ENCODE results near the gene DLG2.

Gene DLG2

DNA sequence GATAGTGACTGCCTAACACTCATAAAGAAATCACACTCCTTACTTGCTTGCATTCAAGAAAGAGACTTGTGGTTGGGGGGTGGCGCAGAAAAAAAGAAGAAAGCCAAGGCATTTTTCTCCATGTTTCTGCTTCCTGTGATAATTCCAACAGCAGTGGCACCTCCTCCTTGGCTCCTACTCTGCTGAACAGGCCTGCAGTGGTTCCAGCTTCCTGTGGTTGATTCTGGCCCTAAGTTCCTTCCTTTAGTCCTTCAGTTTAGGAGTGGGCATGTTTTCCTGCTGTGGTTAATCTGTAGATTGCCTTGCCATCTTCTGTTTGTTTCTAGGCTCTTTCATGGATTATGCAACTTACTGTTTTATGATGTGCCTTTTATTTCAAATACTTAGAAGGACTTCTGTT lies 940.4 kb downstream of the DLG2 start:
- H3K4me3 ChIP-seq (ENCODE audit: low read depth, low read length): no peak overlapping the region
- TF ChIP-seq CTCF (IDR thresholded peaks at IDR 0.05; ENCODE audit: low read depth, low read length): no peak
- peak; percentile 12 for DNase-seq (ENCODE audit: low read depth, low spot score)
- in situ Hi-C loops (cut with HindIII; ENCODE audit: low sequenced_read_pairs): no loop called here

- DNase-seq (ENCODE audit: low read depth, low spot score): no peak
- no peak for TF ChIP-seq CTCF (IDR thresholded peaks at IDR 0.05; ENCODE audit: low read depth, low read length)
- in situ Hi-C loops (cut with HindIII; ENCODE audit: low sequenced_read_pairs): no loop called here
- no peak overlapping the region for H3K4me3 ChIP-seq (ENCODE audit: low read depth, low read length)
These were observed 941.2 kb downstream of the DLG2 start for GRCh38 chr11:84685976-84686375.

- TF ChIP-seq CTCF (IDR thresholded peaks at IDR 0.05; ENCODE audit: low read depth, low read length): no peak
- no peak for DNase-seq (ENCODE audit: low read depth, low spot score)
- in situ Hi-C loops (cut with HindIII; ENCODE audit: low sequenced_read_pairs): no loop called here
- H3K4me3 ChIP-seq (ENCODE audit: low read depth, low read length): no peak overlapping the region
These were observed 942.0 kb downstream of the DLG2 start for GRCh38 chr11:84685149-84685548.

DNA sequence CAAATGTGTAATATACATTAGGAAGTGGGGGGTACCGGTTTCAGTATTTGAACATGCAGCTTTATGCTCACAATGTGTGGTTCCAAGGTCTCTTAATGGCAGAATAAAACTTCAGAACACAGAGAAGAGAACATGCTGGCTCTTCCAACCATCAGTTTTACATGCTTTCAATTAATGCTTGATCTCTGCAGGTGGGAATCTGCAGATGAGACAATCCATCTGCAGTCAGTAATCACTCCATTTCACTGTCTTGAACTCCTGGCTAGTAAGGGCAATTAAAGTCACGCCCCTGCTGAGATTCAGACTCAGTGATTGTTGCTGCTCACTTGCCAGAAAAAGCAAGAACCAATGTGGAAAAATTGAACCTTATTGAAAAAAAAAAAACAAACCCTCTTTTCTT lies 945.7 kb downstream of the DLG2 start:
- H3K4me3 ChIP-seq (ENCODE audit: low read depth, low read length): no peak overlapping the region
- no peak for TF ChIP-seq CTCF (IDR thresholded peaks at IDR 0.05; ENCODE audit: low read depth, low read length)
- in situ Hi-C loops (cut with HindIII; ENCODE audit: low sequenced_read_pairs): no loop called here
- no peak for DNase-seq (ENCODE audit: low read depth, low spot score)

- no peak for DNase-seq (ENCODE audit: low read depth, low spot score)
- no peak for TF ChIP-seq CTCF (IDR thresholded peaks at IDR 0.05; ENCODE audit: low read depth, low read length)
- in situ Hi-C loops (cut with HindIII; ENCODE audit: low sequenced_read_pairs): no loop called here
- H3K4me3 ChIP-seq (ENCODE audit: low read depth, low read length): no peak overlapping the region
These were observed 951.6 kb downstream of the DLG2 start for GRCh38 chr11:84675396-84676025.

DNA sequence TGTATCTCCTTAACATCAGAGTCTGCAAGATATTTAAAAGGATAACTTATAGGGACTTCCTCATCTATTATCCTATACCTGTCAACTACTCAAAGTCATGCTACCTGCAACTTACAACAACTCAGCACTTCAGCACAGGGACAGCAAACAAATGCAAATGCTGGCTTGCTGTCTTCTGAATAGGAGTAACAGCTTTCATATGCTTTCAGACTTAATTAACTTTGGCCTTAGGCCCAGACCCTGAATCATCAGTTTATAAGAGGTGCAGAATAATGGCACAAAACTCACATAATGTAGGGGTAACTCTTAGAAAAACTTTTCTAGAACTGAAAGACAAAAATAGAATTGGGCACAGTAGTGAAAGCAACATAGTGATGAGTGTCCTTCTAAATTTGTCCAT lies 953.4 kb downstream of the DLG2 start:
- in situ Hi-C loops (cut with HindIII; ENCODE audit: low sequenced_read_pairs): no loop called here
- no peak for TF ChIP-seq CTCF (IDR thresholded peaks at IDR 0.05; ENCODE audit: low read depth, low read length)
- DNase-seq (ENCODE audit: low read depth, low spot score): peak; percentile 33
- no peak overlapping the region for H3K4me3 ChIP-seq (ENCODE audit: low read depth, low read length)

Data from astrocyte of the spinal cord (primary cell).